H1 (cell line): Measurements from ENCODE around the gene HMCN2. TPM values are rescaled to one million over a fixed set of nuclear protein-coding genes. Genes with fewer than 3 reads are reported as not detected.

Experiments used
- CTCF ChIA-PET: fragments of 300-600 bp; sonication (Branson Sonifier 250); formaldehyde crosslinking; loops from one replicate; lab custom pipeline; 2021; ENCODE audit not compliant: partially characterized antibody; lab: Charles Lee
- POLR2A ChIA-PET: fragments of 300-600 bp; sonication (Branson Sonifier 250); formaldehyde crosslinking; loops from one replicate; lab custom pipeline; 2021; ENCODE audit warnings: inconsistent platforms; ENCODE audit not compliant: partially characterized antibody; lab: Charles Lee
- DNase-seq, 2 experiments: peaks; one replicate each; pipeline versions ENCODE4 v3.0.0 to v3.0.0-alpha.2; 2010 to 2022; ENCODE audit warnings: low spot score in 2 of 2, low read depth in 1 of 2, mixed read lengths in 1 of 2
- FAIRE-seq: peaks from 2 replicates; lab custom pipeline; 2011; peaks lifted over from hg19 to GRCh38; lab: Jason Lieb, UNC
- H2AFZ ChIP-seq: 2 replicates; pipeline ENCODE4 v1.8.1; 2012; ENCODE audit warnings: low read length, inconsistent platforms
- H2AK5ac ChIP-seq: 2 replicates; pipeline ENCODE4 v1.6.1; 2013; ENCODE audit warnings: low read depth, low read length
- H2BK120ac ChIP-seq: replicated peaks from 2 replicates; pipeline ENCODE3; 2013; ENCODE audit warnings: low read depth, low read length, inconsistent platforms
- H2BK12ac ChIP-seq: 2 replicates; pipeline ENCODE4 v1.6.1; 2013; ENCODE audit warnings: low read depth, low read length
- H2BK15ac ChIP-seq: 2 replicates; pipeline ENCODE4 v1.6.1; 2013; ENCODE audit warnings: low read length
- H2BK20ac ChIP-seq: 2 replicates; pipeline ENCODE4 v1.6.1; 2013; ENCODE audit warnings: low read length
- H2BK5ac ChIP-seq: 2 replicates; pipeline ENCODE4 v1.6.1; 2013; ENCODE audit warnings: low read depth, low read length
- H3K14ac ChIP-seq: 2 replicates; pipeline ENCODE4 v1.6.1; 2013; ENCODE audit warnings: inconsistent platforms; ENCODE audit not compliant: insufficient read length
- H3K18ac ChIP-seq: 2 replicates; pipeline ENCODE4 v1.6.1; 2013; ENCODE audit warnings: low read length; ENCODE audit errors: extremely low read depth
- H3K23ac ChIP-seq: 2 replicates; pipeline ENCODE4 v1.6.1; 2013; ENCODE audit warnings: inconsistent platforms; ENCODE audit not compliant: insufficient read length
- H3K23me2 ChIP-seq: 2 replicates; pipeline ENCODE4 v1.6.1; 2013; ENCODE audit warnings: low read depth, low read length
- H3K27ac ChIP-seq: 2 replicates; pipeline ENCODE4 v1.6.1; 2011; ENCODE audit warnings: low read depth, low read length, inconsistent platforms
- H3K27me3 ChIP-seq, 4 experiments: replicated peaks in 1 of 4; 1 replicate in 1 of 4; 2 replicates in 3 of 4; pipeline versions ENCODE4 v1.6.1 to v1.8.1; 2011 to 2013; ENCODE audit warnings: low read length in 3 of 4, mild to moderate bottlenecking in 3 of 4, inconsistent platforms in 2 of 4, mixed read lengths in 2 of 4, moderate library complexity in 1 of 4; ENCODE audit not compliant: control insufficient read depth in 3 of 4, insufficient read depth in 3 of 4; ENCODE audit errors: extremely low read depth in 1 of 4
- H3K36me3 ChIP-seq, 4 experiments: 2 replicates each; pipeline versions ENCODE4 v1.6.1 to v1.8.1; 2011 to 2013; ENCODE audit warnings: mild to moderate bottlenecking in 4 of 4, low read length in 3 of 4, moderate library complexity in 2 of 4, control low read depth in 1 of 4, inconsistent platforms in 1 of 4; ENCODE audit not compliant: insufficient read depth in 4 of 4, control insufficient read depth in 2 of 4
- H3K4ac ChIP-seq: replicated peaks from 2 replicates; pipeline ENCODE3; 2013; ENCODE audit warnings: low read length, low read depth, mixed read lengths, inconsistent platforms; ENCODE audit not compliant: insufficient read length
- H3K4me1 ChIP-seq, 4 experiments: replicated peaks in 1 of 4; 1 replicate in 1 of 4; 2 replicates in 3 of 4; pipeline versions ENCODE4 v1.6.1 to v1.8.1; 2011 to 2013; ENCODE audit warnings: low read length in 3 of 4, inconsistent platforms in 2 of 4, mixed read lengths in 1 of 4; ENCODE audit not compliant: insufficient read depth in 4 of 4, control insufficient read depth in 3 of 4
- H3K4me2 ChIP-seq, 2 experiments: 2 replicates each; pipeline versions ENCODE4 v1.6.1 to v1.8.1; 2011 to 2013; ENCODE audit warnings: low read depth in 2 of 2, low read length in 2 of 2, control low read depth in 1 of 2, inconsistent platforms in 1 of 2, mild to moderate bottlenecking in 1 of 2; ENCODE audit not compliant: insufficient read depth in 1 of 2
- H3K4me3 ChIP-seq, 4 experiments: fragments of 200-600, 300-600 bp in 1 of 4; sonication (generic), shearing (Covaris generic), sonication (Bioruptor Twin) in 1 of 4; 2 replicates each; pipeline versions ENCODE4 v1.5.1 to v1.8.1; 2011 to 2016; ENCODE audit warnings: low read length in 4 of 4, low read depth in 3 of 4, control low read depth in 2 of 4, inconsistent platforms in 2 of 4, mild to moderate bottlenecking in 2 of 4, mixed read lengths in 1 of 4, moderate library complexity in 1 of 4; ENCODE audit not compliant: insufficient read depth in 2 of 4; ENCODE audit errors: extremely low read depth in 1 of 4
- H3K56ac ChIP-seq: replicated peaks from 2 replicates; pipeline ENCODE3; 2013; ENCODE audit warnings: low read depth, mild to moderate bottlenecking, mixed read lengths, low read length, inconsistent platforms; ENCODE audit not compliant: insufficient read length
- H3K79me1 ChIP-seq: 2 replicates; pipeline ENCODE4 v1.6.1; 2013; ENCODE audit warnings: low read depth, low read length, control low read depth
- H3K79me2 ChIP-seq, 2 experiments: 2 replicates each; pipeline versions ENCODE4 v1.6.1 to v1.8.1; 2012 to 2013; ENCODE audit warnings: low read length in 2 of 2, mild to moderate bottlenecking in 2 of 2, inconsistent platforms in 1 of 2; ENCODE audit not compliant: insufficient read depth in 2 of 2, control insufficient read depth in 1 of 2
- H3K9ac ChIP-seq, 4 experiments: replicated peaks in 1 of 4; 1 replicate in 1 of 4; 2 replicates in 3 of 4; pipeline versions ENCODE4 v1.6.1 to v1.8.1; 2011 to 2013; ENCODE audit warnings: low read depth in 3 of 4, low read length in 3 of 4, control low read depth in 2 of 4, mild to moderate bottlenecking in 2 of 4, moderate library complexity in 2 of 4, inconsistent platforms in 1 of 4; ENCODE audit errors: extremely low read depth in 1 of 4
- H3K9me3 ChIP-seq, 2 experiments: 2 replicates each; pipeline versions ENCODE4 v1.6.1 to v1.8.1; 2012 to 2013; ENCODE audit warnings: mild to moderate bottlenecking in 2 of 2, moderate library complexity in 2 of 2, control low read depth in 1 of 2, inconsistent platforms in 1 of 2, low read depth in 1 of 2, low read length in 1 of 2, mixed read lengths in 1 of 2; ENCODE audit not compliant: insufficient read depth in 2 of 2
- H4K20me1 ChIP-seq, 2 experiments: replicated peaks in 1 of 2; 2 replicates each; pipeline versions ENCODE3 to v1.8.1; 2011 to 2013; ENCODE audit warnings: inconsistent platforms in 2 of 2, low read length in 2 of 2, mild to moderate bottlenecking in 1 of 2; ENCODE audit not compliant: insufficient read depth in 2 of 2, control insufficient read depth in 1 of 2
- H4K5ac ChIP-seq: 2 replicates; pipeline ENCODE4 v1.6.1; 2013; ENCODE audit warnings: low read length, low read depth, mixed read lengths, inconsistent platforms; ENCODE audit not compliant: insufficient read length
- H4K8ac ChIP-seq: 2 replicates; pipeline ENCODE4 v1.8.0; 2013; ENCODE audit warnings: mild to moderate bottlenecking, moderate library complexity, low read length, inconsistent platforms; ENCODE audit not compliant: insufficient read depth; ENCODE audit errors: extremely low read depth
- H4K91ac ChIP-seq: replicated peaks from 2 replicates; pipeline ENCODE3; 2013; ENCODE audit warnings: low read length, mixed read lengths, inconsistent platforms; ENCODE audit not compliant: insufficient read length
- ASH2L ChIP-seq: fragments of 200-600, 300-600 bp; sonication (generic); IDR thresholded peaks from one replicate; pipeline ENCODE4 v1.7.1; 2017; ENCODE audit warnings: low read length
- CHD2 ChIP-seq: IDR thresholded peaks from 2 replicates; pipeline ENCODE4 v1.6.1; 2012; ENCODE audit warnings: low read length, improper control_type of control experiment
- POU5F1 ChIP-seq: IDR thresholded peaks from 2 replicates; pipeline ENCODE4 v1.6.1; 2011; ENCODE audit warnings: low read depth, mild to moderate bottlenecking, low read length, moderate library complexity
- RAD21 ChIP-seq, 2 experiments: IDR thresholded peaks in 1 of 2; conservative IDR thresholded peaks in 1 of 2; 2 replicates each; pipeline ENCODE4 v1.6.1; 2011; ENCODE audit warnings: low read depth in 2 of 2, low read length in 2 of 2, improper control_type of control experiment in 1 of 2, inconsistent platforms in 1 of 2, mild to moderate bottlenecking in 1 of 2, moderate library complexity in 1 of 2
- RXRA ChIP-seq: IDR thresholded peaks from 2 replicates; pipeline ENCODE4 v1.6.1; 2011; ENCODE audit warnings: low read depth, mild to moderate bottlenecking, low read length, moderate library complexity; ENCODE audit not compliant: insufficient read depth
- SAP30 ChIP-seq: fragments of 300-600 bp; sonication (generic); IDR thresholded peaks from 2 replicates; pipeline ENCODE4 v1.7.1; 2012; ENCODE audit warnings: low read length, moderate library complexity, mild to moderate bottlenecking, inconsistent platforms; ENCODE audit not compliant: insufficient read depth, insufficient replicate concordance
- SIRT6 ChIP-seq: IDR thresholded peaks from one replicate; pipeline ENCODE4 v1.7.1; 2012; ENCODE audit warnings: low read length, inconsistent platforms
- SP2 ChIP-seq: IDR thresholded peaks from 2 replicates; pipeline ENCODE4 v1.6.1; 2012; ENCODE audit warnings: mild to moderate bottlenecking, low read length, inconsistent platforms
- WGBS, 2 experiments: shearing (Covaris generic) in 1 of 2; methylation state at CpG; one replicate each; pipeline versions ENCODE4 v1.1.6 to v1.1.7; 2013 to 2015; ENCODE audit warnings: low lambda C conversion rate in 2 of 2, mixed read lengths in 2 of 2, inconsistent platforms in 1 of 2, low coverage in 1 of 2, missing lambda C conversion rate in 1 of 2; ENCODE audit not compliant: insufficient replicate concordance in 2 of 2, insufficient coverage in 1 of 2, insufficient read length in 1 of 2; ENCODE audit errors: extremely low coverage in 1 of 2, missing lambda C conversion rate in 1 of 2; 5-methylcytosine and 5-hydroxymethylcytosine counted together
- polyA plus RNA-seq, 7 experiments: library from polyadenylated mRNA; depleted of rRNA in 3 of 7; stranded (reverse) in 5 of 7; unstranded in 2 of 7; fragments of >200 nt in 5 of 7; fragments of 200-250 nt in 2 of 7; gene quantifications; 1 replicate in 5 of 7; 2 replicates in 1 of 7; 4 replicates in 1 of 7; pipeline versions ENCODE4 v1.2.1 to v1.2.3, GENCODE V29; 2011 to 2013; ENCODE audit warnings: missing spikeins in 2 of 7, mixed read lengths in 2 of 7
- total RNA-seq: library from RNA; stranded (reverse); fragmentation: NEBNext Ultra II Directional; extraction: Animal tissue kit (Norgen Biotek cat#: 25700); gene quantifications from 2 replicates; pipeline ENCODE4 v1.2.1, GENCODE V29; 2021
- TF ChIP-seq, protein P1 (sequence below): IDR thresholded peaks from 2 replicates; pipeline ENCODE4 v1.6.1; 2012; ENCODE audit warnings: inconsistent platforms
- TF ChIP-seq, protein P2 (sequence below): IDR thresholded peaks from 2 replicates; pipeline ENCODE4 v1.6.1; 2012; ENCODE audit warnings: low read length, inconsistent platforms

HMCN2 gene
- total and polyA plus RNA-seq, 2 of the 8 experiments (the other 6 are each of a cell fraction or from before 2014, with no cell fraction given), result 5.0 to 9.1 TPM

GRCh38 chr9:130459941-130460669 lies 194.5 kb downstream of the HMCN2 start:
- Histone ChIP-seq H3K27me3 (no peaks in the 10 kb centered on the region), H3K4me3 (no peak overlapping the region), H2AK5ac (no peak overlapping the region), H3K79me1 (no peaks in the 10 kb centered on the region), H4K5ac (no peak overlapping the region), H3K36me3 (peaks cover 0 to 10% (median 0%) of the 10 kb centered on the region in 4 experiments; a peak in 1 of 8 replicates), H3K9ac (no peak overlapping the region), H2BK20ac (no peak overlapping the region), H3K9me3 (no peaks in the 10 kb centered on the region), H2BK5ac (no peak overlapping the region), H3K56ac (no peak overlapping the region), H2BK15ac (no peak overlapping the region), H2BK12ac (no peak overlapping the region), H3K79me2 (no peaks in the 10 kb centered on the region), H3K23ac (no peak overlapping the region), H3K18ac (no peak overlapping the region), H4K8ac (no peak overlapping the region), H3K14ac (no peak overlapping the region), H3K27ac (no peak overlapping the region), H3K23me2 (peaks cover 2% of the 10 kb centered on the region; the same call in 1 of the 2 replicates), H2BK120ac (no peak overlapping the region), H4K20me1 (peaks cover 0 to 2% of the 10 kb centered on the region in 2 experiments), H3K4me2 (no peak overlapping the region), H4K91ac (no peak overlapping the region), H3K4me1 (no peaks in the 10 kb centered on the region; a peak in 1 of 7 replicates), H2AFZ (no peak overlapping the region), H3K4ac (no peak overlapping the region)
- DNase-seq (no peak), FAIRE-seq (no peak)
- CTCF ChIA-PET, result interaction anchor here (0.6 to 11.9 kb wide), 50 partner anchors 8 to 505 kb away, joined by 3 to 136 read pairs (median 4); partner anchors contain the start of gene EXOSC2
- POLR2A ChIA-PET, result interaction anchor here (0.6 to 3.5 kb wide), 6 partner anchors 12 to 1902 kb away, joined by 3 to 10 read pairs (median 3); partner anchors contain the start of gene EXOSC2
- 86% methylated on average over 11 of the region's 11 CpGs; no CpG with 5 or more reads in 1 of the 2 experiments for WGBS, 2 experiments
- TF ChIP-seq SIRT6 (no peak), SAP30 (no peak), CHD2 (no peak), RAD21 (IDR thresholded peaks at IDR 0.05 in 1 of 2, conservative IDR thresholded peaks at IDR 0.05 in 1 of 2; ENCODE audit: low read depth in 2 of 2, low read length in 2 of 2) (no peak), RXRA (no peak), POU5F1 (no peak), SP2 (no peak), ASH2L (no peak)
- TF ChIP-seq, protein P1, sequence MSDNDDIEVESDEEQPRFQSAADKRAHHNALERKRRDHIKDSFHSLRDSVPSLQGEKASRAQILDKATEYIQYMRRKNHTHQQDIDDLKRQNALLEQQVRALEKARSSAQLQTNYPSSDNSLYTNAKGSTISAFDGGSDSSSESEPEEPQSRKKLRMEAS, result no peak
- TF ChIP-seq, protein P2, sequence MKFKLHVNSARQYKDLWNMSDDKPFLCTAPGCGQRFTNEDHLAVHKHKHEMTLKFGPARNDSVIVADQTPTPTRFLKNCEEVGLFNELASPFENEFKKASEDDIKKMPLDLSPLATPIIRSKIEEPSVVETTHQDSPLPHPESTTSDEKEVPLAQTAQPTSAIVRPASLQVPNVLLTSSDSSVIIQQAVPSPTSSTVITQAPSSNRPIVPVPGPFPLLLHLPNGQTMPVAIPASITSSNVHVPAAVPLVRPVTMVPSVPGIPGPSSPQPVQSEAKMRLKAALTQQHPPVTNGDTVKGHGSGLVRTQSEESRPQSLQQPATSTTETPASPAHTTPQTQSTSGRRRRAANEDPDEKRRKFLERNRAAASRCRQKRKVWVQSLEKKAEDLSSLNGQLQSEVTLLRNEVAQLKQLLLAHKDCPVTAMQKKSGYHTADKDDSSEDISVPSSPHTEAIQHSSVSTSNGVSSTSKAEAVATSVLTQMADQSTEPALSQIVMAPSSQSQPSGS, result no peak
